ENCODE results near the gene XYLT2. TPM values are rescaled to one million over a fixed set of nuclear protein-coding genes. Genes with fewer than 3 reads are reported as not detected.

Gene XYLT2
- total RNA-seq, 2 donors from 2014 or later: 22.8 to 31.3 TPM

DNA sequence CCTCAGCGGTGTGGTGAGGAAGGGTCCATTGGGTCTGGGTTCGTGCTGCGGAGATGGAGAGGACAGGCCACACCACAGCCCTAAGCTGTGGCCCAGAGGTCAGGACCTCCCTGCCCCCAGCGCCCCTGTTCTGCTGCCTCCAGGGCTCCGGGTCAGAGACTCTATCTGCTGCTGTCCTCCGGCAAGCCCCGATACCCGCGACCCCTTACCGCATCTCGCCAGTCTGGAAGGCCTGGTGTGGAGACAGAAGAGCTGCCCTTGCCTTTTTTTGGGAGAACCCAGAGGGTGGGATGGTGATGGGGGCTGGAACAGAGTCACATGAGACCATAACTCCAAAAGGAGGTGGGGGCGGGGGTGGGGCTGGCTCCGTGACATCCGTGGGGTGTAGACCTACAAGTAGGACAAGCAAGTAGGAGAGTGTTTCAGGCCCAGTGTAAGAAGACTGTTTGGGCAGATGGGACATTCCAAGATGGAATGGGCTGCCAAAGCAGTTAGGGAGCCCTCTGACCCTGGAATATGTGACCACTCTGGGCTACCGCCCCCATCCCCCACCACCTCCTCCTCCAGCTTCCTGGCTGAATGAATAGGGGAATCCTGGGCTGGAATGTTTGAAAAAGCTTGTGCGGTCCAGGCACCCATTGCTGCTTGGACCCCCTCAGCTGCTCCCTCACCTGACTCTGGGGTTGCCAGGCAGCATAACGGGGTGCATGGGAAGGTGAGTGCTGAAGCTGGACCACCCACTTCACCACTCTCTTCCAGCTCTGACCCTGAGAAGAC, 1.4 kb downstream of the XYLT2 start:
- 46 to 63% methylated on average over 6 to 16 of the region's 17 CpGs for WGBS, 2 donors
- TF ChIP-seq POLR2A (IDR thresholded peaks at IDR 0.05): no peak
- TF ChIP-seq, protein P1, sequence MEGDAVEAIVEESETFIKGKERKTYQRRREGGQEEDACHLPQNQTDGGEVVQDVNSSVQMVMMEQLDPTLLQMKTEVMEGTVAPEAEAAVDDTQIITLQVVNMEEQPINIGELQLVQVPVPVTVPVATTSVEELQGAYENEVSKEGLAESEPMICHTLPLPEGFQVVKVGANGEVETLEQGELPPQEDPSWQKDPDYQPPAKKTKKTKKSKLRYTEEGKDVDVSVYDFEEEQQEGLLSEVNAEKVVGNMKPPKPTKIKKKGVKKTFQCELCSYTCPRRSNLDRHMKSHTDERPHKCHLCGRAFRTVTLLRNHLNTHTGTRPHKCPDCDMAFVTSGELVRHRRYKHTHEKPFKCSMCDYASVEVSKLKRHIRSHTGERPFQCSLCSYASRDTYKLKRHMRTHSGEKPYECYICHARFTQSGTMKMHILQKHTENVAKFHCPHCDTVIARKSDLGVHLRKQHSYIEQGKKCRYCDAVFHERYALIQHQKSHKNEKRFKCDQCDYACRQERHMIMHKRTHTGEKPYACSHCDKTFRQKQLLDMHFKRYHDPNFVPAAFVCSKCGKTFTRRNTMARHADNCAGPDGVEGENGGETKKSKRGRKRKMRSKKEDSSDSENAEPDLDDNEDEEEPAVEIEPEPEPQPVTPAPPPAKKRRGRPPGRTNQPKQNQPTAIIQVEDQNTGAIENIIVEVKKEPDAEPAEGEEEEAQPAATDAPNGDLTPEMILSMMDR (IDR thresholded peaks at IDR 0.05): no peak
- no peaks in the 10 kb centered on the region for H3K9me3 ChIP-seq
- no peak overlapping the region for H3K4me3 ChIP-seq
- no peaks in the 10 kb centered on the region for H3K27me3 ChIP-seq
- DNase-seq: no peak
- no peaks in the 10 kb centered on the region for H3K36me3 ChIP-seq (replicated peaks in 1 of 2; ENCODE audit: insufficient read depth in 1 of 2, low read depth in 2 of 2)
- intact Hi-C loops (cut with DNase I): no loop called here
- no peak for ATAC-seq
- peaks cover 22% of the 10 kb centered on the region for H3K4me1 ChIP-seq
- peak overlapping the region in 1 of 4 donors; percentile 28 for H3K27ac ChIP-seq

DNA sequence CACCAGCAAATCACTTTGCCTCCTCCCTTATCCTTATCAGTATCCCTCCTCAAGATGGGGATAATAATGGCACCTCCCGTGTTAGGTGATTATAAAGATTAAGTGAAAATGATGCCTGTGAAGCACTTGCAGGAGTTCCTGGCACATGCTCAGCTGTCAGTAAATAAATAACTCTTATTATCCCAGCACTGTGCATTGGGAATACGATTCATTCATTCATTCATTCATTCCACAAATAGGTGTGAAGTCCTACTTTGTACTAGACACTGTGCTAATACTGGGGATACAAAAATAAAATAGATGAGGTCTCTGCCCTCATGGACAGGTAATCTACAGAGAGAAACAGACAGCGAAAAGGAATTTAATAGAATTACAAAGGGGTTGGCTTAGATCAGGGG, 2.0 kb downstream of the XYLT2 start:
- TF ChIP-seq, protein P1 (IDR thresholded peaks at IDR 0.05): no peak
- no peak for TF ChIP-seq POLR2A (IDR thresholded peaks at IDR 0.05)
- 37 to 55% methylated on average over 3 of the region's 3 CpGs for WGBS, 2 donors

DNA sequence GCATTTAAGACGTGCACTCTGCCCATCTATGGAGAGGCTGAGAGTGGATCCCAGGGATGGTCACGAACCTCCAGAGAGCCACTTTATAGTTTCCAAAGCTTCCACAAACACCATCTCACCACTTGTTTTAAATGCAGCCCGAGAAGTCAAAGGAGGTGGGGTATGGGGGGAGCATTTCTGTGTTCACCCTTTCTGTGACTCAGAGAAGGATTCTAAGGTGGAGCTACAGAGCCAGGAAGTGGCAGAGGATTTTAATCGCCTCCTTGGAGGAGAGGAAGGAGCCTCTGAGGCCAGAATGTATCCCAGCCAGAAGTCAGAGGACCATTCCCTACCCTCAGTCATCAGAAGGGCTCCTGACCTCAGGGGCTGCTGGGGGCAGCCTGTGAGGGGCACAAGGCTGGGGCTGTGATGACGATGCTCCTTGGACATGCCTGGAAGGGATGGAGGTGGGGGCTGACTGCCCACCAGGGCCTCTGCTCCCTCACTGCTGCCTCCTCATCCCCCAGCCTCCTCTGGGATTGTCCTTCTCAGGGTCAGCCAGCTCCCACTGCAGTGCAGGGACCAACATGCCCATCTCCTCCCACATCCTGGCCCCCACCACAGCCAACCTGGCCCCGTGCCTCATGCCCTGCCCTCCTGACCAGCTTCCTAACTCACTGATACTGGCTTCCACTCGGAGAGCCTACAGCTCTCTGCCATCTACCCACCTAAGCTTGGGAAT, 2.8 kb downstream of the XYLT2 start:
- WGBS, 2 donors: 77 to 78% methylated on average over 6 to 7 of the region's 7 CpGs
- DNase-seq: no peak
- no peaks in the 10 kb centered on the region for H3K27me3 ChIP-seq
- H3K36me3 ChIP-seq (replicated peaks in 1 of 2; ENCODE audit: insufficient read depth in 1 of 2, low read depth in 2 of 2): no peaks in the 10 kb centered on the region
- H3K9me3 ChIP-seq: no peaks in the 10 kb centered on the region
- H3K27ac ChIP-seq: no peak overlapping the region
- no peak for ATAC-seq
- H3K4me1 ChIP-seq: peaks cover 24% of the 10 kb centered on the region
- intact Hi-C loops (cut with DNase I): no loop called here
- TF ChIP-seq, protein P1 (IDR thresholded peaks at IDR 0.05): no peak
- no peak for TF ChIP-seq POLR2A (IDR thresholded peaks at IDR 0.05)
- no peak overlapping the region for H3K4me3 ChIP-seq

More for the DNA sequence above, 2.0 kb downstream of the XYLT2 start:
- no peaks in the 10 kb centered on the region for H3K36me3 ChIP-seq (replicated peaks in 1 of 2; ENCODE audit: insufficient read depth in 1 of 2, low read depth in 2 of 2)
- no peaks in the 10 kb centered on the region for H3K27me3 ChIP-seq
- ATAC-seq (no peak), DNase-seq (no peak)
- intact Hi-C loops (cut with DNase I): no loop called here
- H3K27ac ChIP-seq: no peak overlapping the region
- no peaks in the 10 kb centered on the region for H3K9me3 ChIP-seq
- no peak overlapping the region for H3K4me3 ChIP-seq
- H3K4me1 ChIP-seq: peaks cover 24% of the 10 kb centered on the region

DNA sequence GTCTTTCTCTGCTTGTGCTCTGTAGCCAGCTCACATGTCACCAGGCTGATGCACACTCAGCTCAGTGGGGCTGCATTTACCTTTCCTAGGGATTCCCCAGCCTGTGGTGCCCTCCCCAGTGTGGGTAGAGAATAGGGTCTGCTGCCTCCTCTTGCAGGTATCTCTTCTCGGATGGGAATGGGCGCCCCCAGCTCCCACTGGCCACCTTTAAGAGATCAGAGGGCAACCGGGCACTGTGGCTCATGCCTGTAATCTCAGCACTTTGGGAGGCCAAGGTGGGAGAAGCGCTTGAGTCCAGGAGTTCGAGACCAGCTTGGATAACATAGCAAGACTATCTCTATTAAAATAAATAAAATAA, 3.3 kb downstream of the XYLT2 start:
- H3K36me3 ChIP-seq (replicated peaks in 1 of 2; ENCODE audit: insufficient read depth in 1 of 2, low read depth in 2 of 2): no peaks in the 10 kb centered on the region
- intact Hi-C loops (cut with DNase I): no loop called here
- TF ChIP-seq, protein P1 (IDR thresholded peaks at IDR 0.05): no peak
- TF ChIP-seq POLR2A (IDR thresholded peaks at IDR 0.05): no peak
- peaks cover 24% of the 10 kb centered on the region for H3K4me1 ChIP-seq
- no peaks in the 10 kb centered on the region for H3K9me3 ChIP-seq
- H3K4me3 ChIP-seq: no peak overlapping the region
- no peak overlapping the region for H3K27ac ChIP-seq
- no peak for ATAC-seq
- no peak for DNase-seq
- H3K27me3 ChIP-seq: no peaks in the 10 kb centered on the region
- 89 to 92% methylated on average over 5 of the region's 5 CpGs for WGBS, 2 donors

Data from body of pancreas (tissue), 4 donors.